Retina (tissue), 1 donor: ENCODE results near the gene SRC.

ENCODE experiments used
- DNase-seq: peaks from one replicate; pipeline ENCODE4 v3.0.0-alpha.2; 2016

Gene SRC

DNA sequence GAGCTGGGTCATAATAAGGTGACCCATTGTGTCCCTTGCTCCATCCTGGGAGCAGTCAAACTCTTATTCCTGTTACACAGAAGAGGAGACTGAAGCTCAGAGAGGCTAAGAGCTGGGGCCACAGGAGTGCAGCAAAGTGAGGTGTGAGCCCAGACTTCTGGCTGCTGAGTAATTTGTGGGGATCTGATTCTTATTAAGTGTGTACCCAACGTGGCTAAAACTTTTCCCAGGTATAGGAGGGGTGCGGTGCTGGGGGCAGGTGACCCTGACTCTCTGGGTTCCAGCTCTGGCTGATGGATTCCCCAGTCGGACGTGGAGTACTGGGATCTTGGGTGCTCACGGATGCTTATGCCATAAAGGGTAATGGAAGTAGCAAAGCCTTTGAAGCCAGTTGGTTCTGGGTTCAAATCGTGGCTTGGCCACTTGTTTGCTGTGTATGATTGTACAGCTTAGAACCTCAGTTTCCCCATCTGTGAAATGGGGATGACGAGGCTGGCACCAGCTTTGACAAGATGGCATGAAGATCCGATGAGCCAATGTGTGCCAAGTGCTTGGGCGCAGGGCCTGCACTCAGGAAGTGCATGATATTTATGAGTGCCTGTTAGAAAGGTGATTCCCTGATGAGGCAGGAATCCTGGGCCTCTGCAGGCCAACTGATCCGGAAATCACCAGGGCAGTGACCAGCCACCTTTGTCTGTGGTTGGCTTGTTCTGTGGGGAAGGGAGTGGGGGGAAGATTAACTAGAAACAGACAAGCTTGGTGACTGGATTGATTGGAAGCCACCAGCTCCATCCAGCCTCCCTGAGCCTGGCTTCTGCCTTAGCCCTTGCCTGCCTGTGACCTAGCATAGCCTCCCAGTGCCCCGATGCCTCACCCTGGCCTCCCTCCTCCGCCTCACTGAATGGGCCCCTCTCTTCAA lies 6.0 kb downstream of the SRC start:
- no peak for DNase-seq

DNA sequence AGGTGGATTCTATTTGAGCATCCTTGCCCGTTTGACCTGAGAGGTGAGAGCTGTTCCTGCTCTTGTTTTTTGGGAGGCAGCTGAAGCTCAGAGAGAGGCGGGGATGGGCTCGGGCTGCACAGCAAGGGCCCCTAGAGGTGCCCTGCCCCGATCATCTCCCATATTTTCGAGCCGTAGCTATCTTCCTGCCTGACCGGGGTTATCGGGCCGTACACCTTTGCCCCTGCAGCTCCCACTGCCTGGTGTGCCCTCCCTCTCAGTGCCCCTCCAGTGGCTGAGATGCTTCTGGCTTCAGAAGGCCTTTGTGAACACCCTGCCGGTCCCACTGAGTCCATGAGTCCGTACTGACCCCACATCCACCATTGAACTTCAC lies 6.7 kb downstream of the SRC start:
- no peak for DNase-seq

DNA sequence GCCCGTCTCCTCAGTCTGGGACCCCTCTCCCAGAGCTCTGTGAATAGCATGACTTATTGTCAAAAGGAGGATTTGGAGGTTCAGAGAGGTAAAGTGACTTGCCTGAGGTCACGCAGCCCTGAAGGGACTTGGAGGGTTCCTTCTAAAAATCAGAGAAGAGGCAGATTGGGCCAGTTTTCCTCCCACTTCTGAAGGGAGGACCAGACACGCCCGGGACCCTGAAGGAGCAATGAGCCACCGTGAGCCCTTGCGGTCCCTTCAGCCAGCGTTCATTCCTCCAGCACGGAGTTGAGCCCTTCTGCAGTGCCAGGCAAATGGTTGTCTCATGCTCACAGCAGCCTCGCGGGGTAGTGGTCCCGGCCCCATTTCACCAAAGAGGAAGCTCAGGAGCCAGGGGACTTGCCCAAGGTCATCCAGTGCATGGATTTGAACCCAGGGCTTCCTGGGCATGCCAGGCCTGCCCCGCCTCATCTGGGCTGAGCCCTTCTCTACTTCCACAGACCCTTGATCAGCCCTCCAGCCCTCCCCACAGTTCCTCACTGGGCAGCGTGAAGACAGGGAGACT lies 7.4 kb downstream of the SRC start:
- no peak for DNase-seq

DNA sequence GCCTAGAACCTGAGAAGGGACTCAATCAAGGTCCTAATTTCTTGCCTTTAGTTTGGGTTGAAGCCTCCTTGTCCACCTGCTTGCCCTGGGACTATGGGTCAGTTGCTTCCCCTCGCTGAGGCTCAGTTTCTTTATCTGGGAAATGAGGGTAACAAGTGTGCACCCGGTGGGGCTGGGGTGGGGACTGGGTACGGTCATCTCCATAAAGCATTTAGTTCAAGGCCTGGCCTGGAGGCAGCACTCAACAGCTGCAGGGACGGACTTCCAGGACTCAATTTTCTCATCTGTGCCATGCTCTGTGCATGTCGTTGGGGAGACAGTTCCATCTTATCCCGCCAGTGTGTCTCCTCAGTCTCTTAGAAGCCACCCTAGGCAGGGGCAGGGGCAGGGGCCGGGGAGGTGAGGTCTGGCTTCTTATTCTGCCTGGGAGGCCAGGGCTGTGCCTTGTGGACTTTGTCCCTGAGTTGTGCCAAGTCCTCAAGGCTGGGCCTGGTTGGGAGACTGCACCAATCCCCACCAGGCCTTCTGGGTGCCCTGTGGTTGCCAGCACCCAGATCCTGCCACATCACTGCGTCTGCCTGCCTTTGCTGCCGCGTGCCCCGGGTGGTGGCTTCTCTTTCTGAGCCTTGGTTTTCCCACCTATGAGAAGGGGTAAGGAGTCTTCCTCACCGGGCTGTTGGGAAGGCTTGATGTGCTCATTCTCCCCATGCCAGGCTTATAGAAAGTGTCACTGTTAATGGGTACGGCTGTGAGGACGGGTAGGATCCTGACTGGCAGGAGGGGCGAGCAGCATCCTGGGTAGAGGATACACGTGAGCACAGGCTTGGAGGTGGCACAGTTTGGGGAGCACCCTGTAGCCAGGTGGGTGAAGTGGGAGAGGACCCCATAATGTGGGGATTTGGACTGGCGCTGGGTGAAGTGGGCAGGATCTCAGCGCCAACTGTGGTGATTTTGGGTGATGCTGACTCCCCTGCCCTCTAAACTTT lies 8.6 kb downstream of the SRC start:
- DNase-seq, result no peak

DNA sequence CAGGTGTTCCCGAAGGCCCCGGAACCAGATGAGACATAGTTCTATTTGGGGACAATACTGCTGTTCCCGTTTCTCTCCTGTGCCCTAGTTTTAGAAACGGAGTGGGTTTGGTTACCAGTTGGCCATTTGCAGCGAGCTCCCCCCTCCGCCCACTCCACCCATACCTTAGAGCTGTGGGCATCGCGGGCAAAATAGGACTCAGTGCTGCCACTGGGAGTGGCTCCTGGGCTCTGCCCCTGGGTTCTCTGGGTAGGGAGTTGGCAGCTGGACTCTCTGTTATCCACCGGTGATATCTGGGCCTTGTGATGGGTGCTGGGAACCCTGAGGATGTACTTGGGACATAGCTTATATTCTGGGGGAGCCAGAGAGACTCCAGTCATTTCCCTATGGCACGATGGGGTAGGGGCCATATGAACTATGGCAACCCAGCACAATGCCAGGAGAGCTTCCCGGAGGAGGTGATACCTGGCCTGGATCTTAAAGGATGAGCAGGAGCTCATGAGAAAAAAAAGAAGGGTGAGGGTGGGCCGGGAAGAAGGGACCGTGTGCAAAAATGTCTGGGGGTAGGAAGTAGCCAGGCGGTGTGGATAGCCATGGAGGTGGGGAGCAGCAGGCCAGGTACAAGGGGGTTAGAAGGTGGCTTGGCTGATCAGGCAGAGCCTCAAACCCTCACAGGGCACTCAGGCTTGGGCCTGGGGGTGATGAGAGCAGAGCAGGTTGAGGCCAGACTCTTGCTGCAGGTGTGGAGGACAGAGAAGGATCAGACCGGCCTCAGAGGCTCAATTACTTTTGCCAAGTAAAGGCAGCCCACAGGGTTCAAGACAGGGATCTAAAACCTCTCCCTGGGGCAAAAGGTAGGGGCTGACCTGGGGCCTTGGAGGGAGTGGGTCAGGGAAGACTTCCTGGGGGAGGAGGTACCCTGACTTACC lies 9.6 kb downstream of the SRC start:
- no peak for DNase-seq

DNA sequence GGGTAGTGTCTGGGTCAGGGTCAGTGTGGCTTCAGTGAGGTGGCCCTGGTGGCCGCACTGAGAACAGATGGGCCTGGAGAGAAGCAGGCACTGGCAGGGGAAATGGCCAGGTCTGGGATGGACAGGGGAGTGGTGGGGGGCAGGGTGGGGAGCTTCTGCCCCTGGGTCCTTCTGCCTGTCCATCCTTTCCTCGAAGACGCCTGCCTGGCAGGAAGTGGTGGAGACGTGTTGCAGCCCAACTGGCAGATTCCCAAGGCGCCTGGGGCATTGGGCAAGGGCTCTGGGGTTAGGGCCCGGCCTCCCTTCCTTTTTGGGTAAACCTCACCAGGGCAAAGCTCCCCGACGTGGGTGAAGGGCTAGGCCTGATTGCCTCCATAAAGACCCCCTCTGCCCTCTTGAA lies 10.4 kb downstream of the SRC start:
- no peak for DNase-seq

DNA sequence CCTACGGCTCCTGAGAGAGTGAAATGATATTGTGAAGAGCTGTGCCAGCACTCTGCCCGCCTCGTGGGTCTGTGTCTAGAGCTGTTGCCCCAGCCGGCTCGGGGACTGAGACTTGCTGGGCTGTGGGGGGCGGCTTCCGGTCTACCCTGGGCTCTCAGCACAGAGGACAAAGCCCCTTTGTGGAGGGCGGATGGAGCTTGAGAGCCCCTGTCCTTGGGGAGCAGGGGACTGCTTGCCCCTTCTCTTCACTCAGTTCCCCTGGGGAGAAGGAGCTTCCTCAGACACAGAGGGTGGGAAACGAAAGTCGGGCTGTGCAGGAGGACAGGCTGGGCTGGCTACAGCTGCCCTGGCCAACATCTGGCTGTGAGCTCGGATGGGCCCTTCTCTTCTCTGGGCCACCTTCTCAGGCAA lies 11.0 kb downstream of the SRC start:
- no peak for DNase-seq

DNA sequence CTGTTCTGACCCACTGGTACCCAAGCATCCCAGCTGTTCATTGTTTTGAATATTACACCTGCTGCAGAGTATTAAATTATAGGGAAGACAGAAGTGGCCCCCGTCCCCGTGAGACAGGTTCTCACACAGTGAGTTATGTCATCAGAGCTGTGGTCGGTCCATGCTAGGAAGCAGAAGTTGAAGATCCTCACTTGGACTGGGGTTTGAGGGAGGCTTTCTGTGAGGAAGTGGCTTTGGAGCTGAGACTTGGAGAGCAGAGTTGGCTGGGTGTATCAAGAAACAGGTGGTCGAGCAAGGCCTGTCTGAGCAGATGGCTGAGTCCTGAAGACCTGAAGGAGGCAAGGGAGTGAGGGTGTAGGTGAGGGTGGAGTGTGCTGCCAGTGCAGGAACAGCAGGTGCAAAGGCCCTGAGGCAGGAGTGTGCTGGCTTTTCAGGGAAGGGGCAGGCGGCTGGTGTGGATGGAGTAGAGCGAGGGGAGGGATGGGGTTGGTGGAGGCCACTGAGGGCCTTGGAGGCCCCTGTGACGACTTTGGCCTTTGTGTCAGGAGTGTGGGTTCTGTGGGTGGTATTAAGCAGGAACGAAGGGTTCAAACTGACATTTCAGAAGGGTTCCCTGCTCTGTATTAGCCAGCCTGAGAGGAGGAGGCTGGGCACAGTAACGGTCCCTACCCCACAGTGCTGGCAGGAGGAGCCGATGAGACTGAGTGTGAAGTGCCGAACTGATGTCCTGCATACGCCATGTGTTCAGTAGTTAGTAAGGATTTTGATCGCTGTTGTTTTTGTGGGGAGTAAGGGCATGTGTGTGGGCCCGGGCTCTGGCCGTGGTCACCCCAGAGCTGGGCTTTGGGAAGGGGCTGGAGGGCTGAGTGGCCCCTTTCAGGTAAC lies 11.8 kb downstream of the SRC start:
- no peak for DNase-seq

DNA sequence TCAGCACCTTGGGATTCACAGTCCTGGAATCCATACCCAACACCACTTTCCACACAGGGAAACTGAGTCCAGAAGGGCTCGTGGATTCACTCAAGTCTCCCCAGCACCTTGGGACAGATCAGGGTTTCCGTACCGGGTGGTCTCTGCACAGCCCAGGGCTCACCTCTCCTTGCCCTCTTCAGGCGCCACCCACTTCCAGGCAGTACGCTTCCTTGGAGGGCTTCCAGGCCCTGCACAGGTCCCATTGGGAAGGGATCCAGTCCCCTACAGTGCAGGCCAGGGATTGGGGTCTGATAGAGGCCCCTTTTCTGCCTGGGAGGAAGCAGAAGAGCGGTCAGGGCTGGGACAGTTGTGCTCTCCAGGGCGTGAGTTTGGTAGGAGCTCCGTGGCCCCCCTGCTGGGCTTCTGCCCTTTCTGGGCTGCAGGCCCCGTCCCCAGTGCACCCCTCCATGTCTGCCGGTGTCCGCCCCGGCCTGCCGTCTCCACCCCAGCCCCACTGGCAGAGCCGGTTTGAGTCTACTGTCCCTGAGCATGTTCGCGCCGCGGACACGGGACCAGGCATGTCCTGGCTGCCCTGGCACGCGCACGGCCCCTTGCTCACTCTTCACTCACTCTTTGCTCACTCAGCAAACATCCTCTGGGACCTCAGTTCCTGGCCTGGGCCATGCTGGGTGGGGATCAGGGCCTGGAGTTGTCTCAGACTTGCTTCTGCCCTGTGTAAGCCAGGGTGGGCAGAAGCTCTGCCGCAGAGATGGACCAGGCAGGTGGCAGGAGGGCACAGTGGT lies 12.6 kb downstream of the SRC start:
- no peak for DNase-seq

DNA sequence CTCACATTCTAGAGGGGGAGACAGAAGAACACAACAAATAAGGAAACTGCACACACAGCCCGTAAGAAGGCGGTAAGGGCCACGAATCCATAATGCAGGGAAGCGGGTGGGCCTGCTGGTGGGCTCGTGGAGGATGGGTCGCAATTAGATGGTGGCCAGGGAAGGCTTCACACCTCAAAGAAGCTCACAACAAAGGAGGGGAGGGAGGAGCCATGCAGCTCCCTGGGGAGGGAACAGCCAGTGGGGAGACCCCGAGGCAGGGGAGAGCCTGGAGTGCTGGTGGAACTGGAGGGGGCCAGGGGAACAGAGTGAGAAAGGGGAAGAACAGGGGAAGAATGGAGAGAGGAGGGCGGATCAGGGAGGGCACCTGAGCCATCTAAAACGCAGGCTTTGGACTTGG lies 13.4 kb downstream of the SRC start:
- DNase-seq, result no peak

DNA sequence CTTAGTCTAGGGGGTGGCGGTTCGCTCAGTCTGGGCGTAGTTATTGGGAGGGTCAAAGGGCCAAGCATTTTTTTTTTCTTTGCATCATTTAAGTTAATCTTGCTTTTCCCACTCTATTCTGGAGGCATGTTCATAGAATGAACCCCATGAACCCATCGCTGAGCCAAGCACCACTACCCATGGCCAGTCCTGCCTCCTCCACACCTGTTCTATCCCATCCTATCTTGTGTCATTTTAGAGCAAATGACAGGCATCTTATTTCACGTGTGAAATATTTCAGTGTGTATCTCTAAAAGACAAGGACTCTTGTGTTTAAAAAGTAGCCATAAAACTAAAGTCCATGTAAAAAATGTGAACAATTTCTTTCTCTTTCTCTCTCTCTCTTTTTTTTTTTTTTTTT lies 13.9 kb downstream of the SRC start:
- DNase-seq, result no peak

DNA sequence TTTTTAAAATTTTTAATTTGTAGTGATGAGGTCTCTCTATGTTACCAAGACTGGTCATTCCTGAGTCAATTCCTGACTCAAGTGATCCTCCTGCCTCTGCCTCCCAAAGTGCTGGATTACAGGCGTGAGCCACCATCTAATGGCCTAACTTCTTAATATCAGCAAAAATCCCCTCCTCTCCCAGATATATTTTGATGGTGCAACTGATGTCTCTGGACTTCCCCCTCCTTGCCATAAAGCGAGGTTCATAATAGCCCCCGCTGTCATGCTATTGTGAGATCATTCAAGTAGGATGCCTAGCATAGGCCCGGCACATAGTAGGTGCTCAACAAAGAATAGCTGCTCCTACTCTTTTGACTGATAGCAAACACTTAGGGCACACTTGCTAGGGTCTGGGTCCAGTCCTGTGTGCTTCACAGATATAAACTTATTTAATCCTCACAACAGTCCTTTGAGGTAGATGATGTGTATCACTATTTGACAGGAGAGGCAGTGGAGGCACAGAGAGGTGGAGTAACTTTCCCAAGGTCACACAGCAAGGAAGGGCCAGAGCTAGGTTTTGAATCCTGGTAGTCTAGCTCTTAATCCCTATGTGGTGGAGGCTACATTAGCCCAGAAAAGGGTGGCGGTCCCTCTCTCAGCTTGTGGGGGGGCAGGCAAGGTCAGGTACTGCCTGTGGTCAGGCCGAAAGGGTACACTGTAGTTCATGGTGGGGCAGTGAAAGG lies 14.6 kb downstream of the SRC start:
- DNase-seq, result no peak

DNA sequence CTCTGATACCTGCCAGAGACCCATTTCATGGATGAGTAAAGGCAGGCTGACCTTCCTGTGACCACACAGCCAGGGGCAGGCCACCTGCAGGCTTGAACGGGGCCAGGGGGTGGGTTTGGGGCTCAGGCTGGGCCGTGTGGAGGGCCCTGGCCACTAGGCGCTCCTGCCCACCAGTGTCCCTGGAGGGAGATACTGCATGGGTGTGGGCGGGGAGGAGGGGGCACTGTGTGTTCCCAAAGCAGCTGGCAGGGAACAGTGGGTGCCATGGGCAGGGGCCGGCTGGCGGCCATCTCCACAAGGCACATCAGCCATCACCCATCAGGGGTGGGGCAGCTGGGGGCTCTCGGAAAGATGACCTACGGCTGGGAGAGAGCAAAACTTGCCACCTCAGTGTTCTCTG lies 15.4 kb downstream of the SRC start:
- no peak for DNase-seq

DNA sequence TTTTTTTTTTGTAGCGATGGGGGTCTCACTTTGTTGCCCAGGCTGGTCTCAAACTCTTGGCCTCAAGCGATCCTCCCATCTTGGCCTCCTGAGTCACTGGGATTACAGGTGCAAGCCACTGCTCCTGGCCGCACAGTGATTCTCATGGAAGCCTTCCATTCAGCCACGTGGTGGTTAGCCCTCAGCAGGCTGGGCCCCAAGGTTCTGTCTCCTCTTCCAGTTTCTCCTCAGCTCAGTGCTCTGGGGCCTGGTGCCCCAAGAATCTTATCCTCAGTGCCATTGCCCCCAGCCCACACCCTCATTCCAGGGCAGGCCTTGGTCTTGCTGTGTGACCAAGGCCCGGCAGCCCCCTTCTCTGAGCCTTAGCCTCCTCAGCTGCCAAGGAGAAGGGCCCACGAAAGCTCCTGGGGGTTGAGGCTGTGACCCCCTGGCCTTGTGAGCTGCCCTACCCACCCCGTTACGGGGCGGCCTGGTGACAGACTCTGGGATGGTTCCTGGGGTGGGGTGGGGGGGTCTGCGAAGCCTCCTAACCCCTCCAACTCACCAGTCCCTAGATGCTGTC lies 16.4 kb downstream of the SRC start:
- DNase-seq, result no peak

DNA sequence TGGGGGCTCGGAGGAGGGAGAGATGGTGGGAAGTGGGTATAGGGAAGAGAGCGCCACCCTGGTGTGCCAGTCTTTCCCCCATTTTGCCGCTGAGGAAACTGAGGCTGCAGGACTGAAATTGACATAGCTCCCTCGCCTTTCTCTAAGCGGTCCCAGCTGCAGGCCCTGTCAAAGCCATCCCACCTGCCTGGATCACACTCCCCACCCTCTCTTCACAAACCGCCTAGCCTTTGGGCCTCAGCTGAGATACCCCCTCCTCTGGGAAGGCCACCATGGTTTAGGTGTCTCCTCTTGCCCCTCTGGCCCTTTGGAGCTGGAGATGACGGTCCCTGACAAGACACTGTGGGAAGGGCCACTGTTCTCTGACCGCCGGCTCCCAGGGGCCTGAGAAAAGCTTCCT lies 16.9 kb downstream of the SRC start:
- no peak for DNase-seq

DNA sequence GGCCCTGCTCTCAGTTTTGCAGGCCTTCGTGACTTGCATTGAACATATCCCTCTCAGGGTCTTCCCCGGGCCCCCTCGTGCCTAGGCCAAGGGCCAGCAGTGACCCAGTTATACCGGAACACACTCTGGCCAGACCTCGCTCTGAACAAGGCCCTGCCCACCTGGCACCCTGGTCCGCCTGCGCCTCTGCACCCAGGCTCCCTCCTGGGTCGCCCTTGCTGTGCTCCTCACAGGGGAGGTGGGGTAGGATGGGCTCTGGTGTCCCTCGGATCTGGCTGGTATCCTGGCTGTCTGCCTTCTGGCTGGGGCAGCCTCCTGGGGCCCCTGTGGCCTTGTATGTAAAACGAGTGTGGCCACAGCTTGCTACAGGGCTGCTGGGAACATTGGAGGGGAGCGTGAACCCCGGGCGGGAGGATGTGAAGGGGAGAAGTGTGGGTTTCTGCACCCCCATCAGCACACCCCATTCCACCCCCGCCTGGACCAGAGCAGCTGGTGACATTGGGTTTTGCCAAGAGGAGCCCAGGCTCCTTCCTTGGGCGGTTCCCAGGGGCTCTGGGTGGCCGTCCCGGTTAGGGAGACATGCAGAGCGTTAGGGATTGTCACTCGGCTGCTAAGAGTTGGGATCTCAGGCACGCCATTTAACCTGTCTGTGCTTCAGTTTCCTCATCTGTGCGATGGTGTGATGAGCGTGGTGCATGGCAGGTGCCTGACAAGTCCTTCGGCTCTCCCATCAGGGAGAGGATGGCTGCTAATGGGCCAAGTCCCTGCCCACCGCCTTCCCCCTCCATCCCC lies 17.5 kb downstream of the SRC start:
- no peak for DNase-seq

DNA sequence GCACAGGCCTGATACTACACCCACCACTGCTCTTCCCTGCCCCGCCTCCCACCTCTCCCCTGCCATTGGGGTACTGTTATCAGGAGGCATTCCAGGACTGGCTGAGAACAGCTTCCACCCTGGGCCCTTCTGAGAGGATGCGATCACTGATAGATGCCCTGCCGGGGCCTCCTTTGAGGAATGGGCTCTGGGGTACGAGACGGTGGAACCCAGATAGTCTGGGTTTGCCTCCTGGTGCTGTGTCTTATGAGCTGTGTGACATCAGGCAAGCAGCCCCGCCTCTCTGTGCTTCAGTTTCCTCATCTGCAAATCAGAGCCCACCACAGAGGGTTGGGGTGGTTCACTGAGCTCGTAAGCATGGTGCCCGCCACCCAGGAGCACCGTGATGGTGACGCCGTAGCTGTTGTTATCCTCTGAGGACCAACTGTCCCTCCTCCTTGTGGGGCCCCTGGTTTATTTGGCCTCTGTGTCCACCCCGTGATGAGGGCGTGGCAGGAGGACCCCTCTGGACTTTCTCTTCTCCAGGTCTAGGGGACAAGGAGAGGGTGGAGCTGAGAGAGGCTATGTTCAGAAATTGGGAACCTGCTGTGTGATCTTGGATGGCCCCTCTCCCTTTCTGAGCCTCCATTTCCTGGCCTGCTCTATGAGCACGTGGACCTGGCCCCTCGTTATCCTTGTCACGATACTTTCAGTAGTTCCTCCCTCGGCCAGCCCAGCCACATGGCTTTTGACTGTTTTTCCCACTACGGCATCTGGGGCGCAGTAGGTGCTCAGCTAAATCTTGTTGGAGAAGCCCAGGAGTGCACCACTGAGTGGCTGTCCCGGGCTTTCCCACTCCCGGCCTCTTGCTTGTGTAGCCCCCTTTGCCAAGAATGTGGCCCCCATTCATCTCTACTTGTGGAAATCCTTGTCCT lies 18.3 kb downstream of the SRC start:
- no peak for DNase-seq

DNA sequence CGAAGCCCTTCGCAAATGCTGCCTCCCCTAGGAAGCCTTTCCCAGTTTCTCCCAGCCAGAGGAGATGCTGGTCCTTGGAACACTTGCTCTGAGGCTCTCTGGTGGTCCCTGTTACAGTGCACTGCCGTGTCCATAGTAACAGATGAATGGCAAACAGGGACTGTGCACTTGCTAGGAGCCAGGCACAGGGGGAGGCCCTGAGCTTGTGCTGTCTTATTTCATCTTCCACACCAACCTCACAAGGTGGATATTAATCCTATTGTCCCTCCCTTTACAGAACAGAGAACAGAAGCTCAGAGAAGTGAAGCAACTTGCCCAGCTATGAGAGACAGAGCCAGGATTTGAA lies 19.0 kb downstream of the SRC start:
- no peak for DNase-seq
